Lower leg skin (tissue), 4 donors: ENCODE data around the gene SLC16A9. TPM values are rescaled to one million over a fixed set of nuclear protein-coding genes. Genes with fewer than 3 reads are reported as not detected.
A peak's percentile ranks its signal among the peaks of the same experiment; 100 is the strongest.

Experiments used
- DNase-seq, 2 donors: peaks; one replicate each; pipeline ENCODE4 v3.0.0-alpha.2; 2019; ENCODE audit warnings: low spot score in 2 of 2
- H3K4me3 ChIP-seq: fragments of 200-600 bp; sonication (generic); 2 replicates; pipeline ENCODE4 v1.5.1; 2017; ENCODE audit warnings: mild to moderate bottlenecking, low read depth; ENCODE audit not compliant: poor library complexity, severe bottlenecking
- POLR2A ChIP-seq, 2 donors: fragments of 450-650 bp; IDR thresholded peaks; one replicate each; pipeline ENCODE4 v1.6.1; 2016 to 2017; ENCODE audit warnings: antibody characterized with exemption in 2 of 2, mild to moderate bottlenecking in 1 of 2, moderate library complexity in 1 of 2
- WGBS, 2 donors: methylation state at CpG; one replicate each; pipeline ENCODE4 v1.1.5; 2018; 5-methylcytosine and 5-hydroxymethylcytosine counted together
- intact Hi-C: fragments of 100-400 bp; cut with DNase I; formaldehyde crosslinking; loops from one replicate; pipeline ENCODE4 v1.15.0; 2023; ENCODE audit warnings: low total_unique reads
- total RNA-seq, 4 donors: library from RNA; depleted of rRNA; stranded (reverse); fragments of >200 nt; gene quantifications; one replicate each; pipeline ENCODE4 v1.1.0, GENCODE V29; 2016
- TF ChIP-seq, protein P1 (sequence below), 3 donors: fragments of 450-650 bp; IDR thresholded peaks; one replicate each; pipeline ENCODE4 v1.5.1; 2016; ENCODE audit warnings: antibody characterized with exemption in 3 of 3, mild to moderate bottlenecking in 3 of 3, moderate library complexity in 2 of 3

Gene SLC16A9
- total RNA-seq, 4 donors from 2014 or later = 0.04 to 0.29 (median 0.16) TPM

DNA sequence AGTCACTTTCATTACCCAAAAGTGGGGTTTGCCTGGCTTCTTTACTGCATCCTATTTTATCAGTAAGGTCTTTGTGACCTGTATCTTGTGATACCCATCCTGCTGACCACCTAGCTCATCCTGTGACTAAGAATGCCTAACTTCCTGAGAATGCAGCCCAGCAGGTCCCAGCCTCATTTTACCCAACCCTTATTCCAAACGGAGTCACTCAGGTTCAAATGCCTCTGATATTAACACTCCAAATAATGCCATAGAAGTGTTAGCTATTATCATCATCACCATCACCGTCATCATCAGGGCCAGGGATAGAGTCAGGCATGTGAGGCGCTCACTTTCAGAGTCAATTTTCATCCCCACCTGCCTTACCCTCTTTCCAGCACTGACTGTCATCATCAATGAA is 85.5 kb downstream of the SLC16A9 start:
- WGBS, 2 donors = 92 to 93% methylated on average over 3 of the region's 3 CpGs
- H3K4me3 ChIP-seq = no peak overlapping the region
- intact Hi-C loops = loop anchor here (10.0 kb wide), 2 partner anchors 181 to 669 kb away; no protein-coding TSS in a partner anchor
- TF ChIP-seq, protein P1, sequence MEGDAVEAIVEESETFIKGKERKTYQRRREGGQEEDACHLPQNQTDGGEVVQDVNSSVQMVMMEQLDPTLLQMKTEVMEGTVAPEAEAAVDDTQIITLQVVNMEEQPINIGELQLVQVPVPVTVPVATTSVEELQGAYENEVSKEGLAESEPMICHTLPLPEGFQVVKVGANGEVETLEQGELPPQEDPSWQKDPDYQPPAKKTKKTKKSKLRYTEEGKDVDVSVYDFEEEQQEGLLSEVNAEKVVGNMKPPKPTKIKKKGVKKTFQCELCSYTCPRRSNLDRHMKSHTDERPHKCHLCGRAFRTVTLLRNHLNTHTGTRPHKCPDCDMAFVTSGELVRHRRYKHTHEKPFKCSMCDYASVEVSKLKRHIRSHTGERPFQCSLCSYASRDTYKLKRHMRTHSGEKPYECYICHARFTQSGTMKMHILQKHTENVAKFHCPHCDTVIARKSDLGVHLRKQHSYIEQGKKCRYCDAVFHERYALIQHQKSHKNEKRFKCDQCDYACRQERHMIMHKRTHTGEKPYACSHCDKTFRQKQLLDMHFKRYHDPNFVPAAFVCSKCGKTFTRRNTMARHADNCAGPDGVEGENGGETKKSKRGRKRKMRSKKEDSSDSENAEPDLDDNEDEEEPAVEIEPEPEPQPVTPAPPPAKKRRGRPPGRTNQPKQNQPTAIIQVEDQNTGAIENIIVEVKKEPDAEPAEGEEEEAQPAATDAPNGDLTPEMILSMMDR (IDR thresholded peaks at IDR 0.05) = no peak
- no peak for TF ChIP-seq POLR2A (IDR thresholded peaks at IDR 0.05)
- DNase-seq = no peak

DNA sequence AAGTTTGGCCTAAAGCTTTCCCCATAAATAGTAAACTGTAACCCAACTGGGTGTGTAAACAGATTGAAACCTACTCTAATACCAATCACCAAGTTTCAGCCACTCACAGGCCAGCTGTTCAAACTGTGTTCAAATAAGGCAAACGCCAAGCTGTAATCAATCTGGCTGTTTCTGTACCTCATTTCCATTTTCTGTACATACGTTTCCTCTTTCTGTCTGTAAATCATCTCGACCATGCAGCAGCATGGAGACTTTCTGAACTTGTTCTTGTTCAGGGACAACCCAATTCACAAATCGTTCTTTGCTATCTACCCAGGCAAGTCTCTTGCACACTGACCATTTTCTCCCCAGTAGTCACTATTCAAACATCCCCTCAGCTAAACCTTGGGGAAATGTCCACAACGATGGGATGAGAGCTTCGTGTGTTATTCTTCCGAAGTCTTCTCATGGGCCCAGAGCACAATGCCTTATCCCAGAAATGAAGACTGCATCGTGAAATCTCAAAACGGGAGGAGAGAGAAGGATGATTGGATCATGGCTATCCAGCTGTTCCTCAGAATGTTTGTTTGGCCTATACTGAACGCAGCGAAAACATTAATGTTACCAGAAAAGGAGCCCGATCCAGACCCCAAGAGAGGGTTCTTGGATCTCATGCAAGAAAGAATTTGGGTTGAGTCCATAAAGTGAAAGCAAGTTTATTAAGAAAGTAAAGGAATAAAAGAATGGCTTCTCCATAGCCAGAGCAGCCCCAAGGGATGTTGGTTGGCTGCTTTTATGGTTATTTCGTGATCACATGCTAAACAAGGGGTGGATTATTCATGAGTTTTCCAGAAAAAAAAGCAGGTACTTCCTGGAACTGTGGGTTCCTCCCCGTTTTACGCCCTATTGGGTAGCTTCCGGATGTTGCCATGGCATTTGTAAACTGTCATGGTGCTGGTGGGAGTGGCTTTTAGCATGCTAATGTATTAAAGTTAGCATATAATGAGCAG is 86.2 kb downstream of the SLC16A9 start:
- intact Hi-C loops = loop anchor here (10.0 kb wide), 2 partner anchors 181 to 669 kb away; no protein-coding TSS in a partner anchor
- no peak for TF ChIP-seq POLR2A (IDR thresholded peaks at IDR 0.05)
- TF ChIP-seq, protein P1 (IDR thresholded peaks at IDR 0.05) = no peak
- 65 to 70% methylated on average over 16 of the region's 16 CpGs for WGBS, 2 donors
- H3K4me3 ChIP-seq = no peak overlapping the region
- no peak for DNase-seq

DNA sequence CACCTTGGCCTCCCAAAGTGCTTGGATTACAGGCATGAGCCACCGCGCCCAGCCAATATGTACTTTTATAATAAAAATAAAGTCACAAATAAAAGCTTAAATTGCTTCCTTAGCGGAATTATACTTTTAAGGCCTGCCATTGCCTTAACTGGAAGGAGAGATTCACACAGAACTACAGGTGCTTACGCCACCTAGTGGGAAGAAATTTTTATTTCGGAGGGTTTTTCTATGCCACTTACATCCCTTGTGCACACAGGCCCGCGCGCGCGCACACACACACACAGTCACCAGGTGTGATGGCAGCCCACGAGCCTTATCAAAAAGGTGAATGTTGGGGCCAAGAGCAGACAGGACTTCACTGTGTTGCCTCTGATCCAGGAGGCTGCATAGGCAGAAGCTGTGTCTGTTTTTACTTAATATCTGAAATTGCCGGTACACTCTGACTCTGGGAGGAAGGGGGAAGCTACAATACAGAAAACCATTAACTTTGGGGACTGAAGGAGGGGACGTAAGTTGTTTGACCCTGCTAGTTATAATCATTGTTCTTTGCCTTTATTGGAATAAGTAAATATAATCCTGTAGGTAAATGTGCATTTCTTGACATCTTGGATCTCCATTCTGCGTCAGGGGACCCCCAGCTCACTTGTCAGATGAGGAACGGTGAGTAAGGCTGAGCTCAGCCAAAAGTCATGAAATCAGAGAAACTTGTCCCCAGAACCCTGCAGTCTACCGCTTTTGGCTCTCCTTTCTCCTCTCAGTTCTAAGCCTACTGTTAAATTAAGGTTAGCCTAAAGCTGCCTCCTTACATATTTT is 87.1 kb downstream of the SLC16A9 start:
- 73% methylated on average over 16 of the region's 16 CpGs for WGBS, 2 donors
- H3K4me3 ChIP-seq = no peak overlapping the region
- peak in 1 of 2 donors; percentile 33 for DNase-seq
- intact Hi-C loops = loop anchor here (10.0 kb wide), 2 partner anchors 182 to 668 kb away; no protein-coding TSS in a partner anchor
- TF ChIP-seq, protein P1 (IDR thresholded peaks at IDR 0.05) = no peak
- no peak for TF ChIP-seq POLR2A (IDR thresholded peaks at IDR 0.05)

DNA sequence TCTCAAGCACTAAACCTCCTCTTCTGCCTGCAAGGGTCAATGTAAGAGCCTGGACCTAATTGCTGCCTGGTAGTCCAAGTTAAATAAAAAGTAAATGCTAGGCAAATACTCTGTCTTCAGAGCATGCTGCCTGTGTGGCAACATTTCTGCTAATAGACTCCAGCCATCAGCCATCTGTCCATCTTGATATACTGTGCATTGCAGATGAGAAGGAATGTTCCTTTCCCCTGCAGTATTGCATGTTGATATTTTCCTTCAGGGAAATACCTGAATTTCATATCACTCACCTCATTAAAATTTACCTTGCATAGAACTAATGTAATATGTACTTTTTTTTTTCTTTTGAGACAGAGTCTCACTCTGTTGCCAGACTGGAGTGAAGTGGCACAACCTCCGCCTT is 87.9 kb downstream of the SLC16A9 start:
- intact Hi-C loops = loop anchor here (10.0 kb wide), 2 partner anchors 183 to 667 kb away; no protein-coding TSS in a partner anchor
- no peak for DNase-seq
- TF ChIP-seq, protein P1 (IDR thresholded peaks at IDR 0.05) = no peak
- no peak for TF ChIP-seq POLR2A (IDR thresholded peaks at IDR 0.05)
- no peak overlapping the region for H3K4me3 ChIP-seq
- 96 to 100% methylated on average over 1 of the region's 1 CpG for WGBS, 2 donors

DNA sequence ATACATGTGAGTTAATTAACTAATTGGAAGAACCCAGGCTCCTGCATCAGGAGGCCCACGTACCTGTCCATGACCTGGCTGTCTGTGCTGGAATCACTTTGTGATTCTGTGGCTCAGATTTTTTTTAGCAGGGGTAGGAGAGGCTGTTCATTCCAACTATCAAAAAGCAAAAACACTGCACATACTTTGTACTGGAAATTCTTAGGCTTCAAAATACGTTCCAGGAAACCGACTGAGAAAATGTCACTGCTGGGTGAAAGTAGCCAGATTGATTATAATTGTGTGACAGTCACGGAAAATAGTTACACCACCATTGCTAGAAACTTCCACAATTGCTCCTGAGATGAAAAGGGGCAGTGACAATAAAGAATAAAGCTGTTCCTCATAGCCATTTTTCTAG is 91.0 kb downstream of the SLC16A9 start:
- 58 to 61% methylated on average over 4 of the region's 4 CpGs for WGBS, 2 donors
- no peak for TF ChIP-seq POLR2A (IDR thresholded peaks at IDR 0.05)
- no peak overlapping the region for H3K4me3 ChIP-seq
- no peak for DNase-seq
- intact Hi-C loops = loop anchor here (5.0 kb wide), 1 partner anchor 381 kb away; no protein-coding TSS in a partner anchor
